SK-N-SH (cell line): Measurements from ENCODE around the gene TMX2. TPM values are rescaled to one million over a fixed set of nuclear protein-coding genes. Genes with fewer than 3 reads are reported as not detected.

Source experiments
- CTCF ChIA-PET: fragments of 300-600, 350-600 bp; formaldehyde crosslinking; extraction: SDS; loops from one replicate; lab custom pipeline; 2021; lab: Yijun Ruan, JAX
- POLR2A ChIA-PET: fragments of 350-600 bp; sonication (Branson Sonifier 250); formaldehyde crosslinking; extraction: SDS; loops from one replicate; lab custom pipeline; 2020; ENCODE audit warnings: antibody characterized with exemption, inconsistent platforms; lab: Yijun Ruan, JAX
- DNase-seq: peaks from one replicate; pipeline ENCODE4 v3.0.0; 2012
- H2AFZ ChIP-seq: fragments of 200-600 bp; sonication (generic); 2 replicates; pipeline ENCODE4 v1.8.1; 2016; ENCODE audit warnings: antibody characterized with exemption, mild to moderate bottlenecking, low read depth
- H3F3A ChIP-seq: fragments of 200-600 bp; sonication (generic); replicated peaks from 2 replicates; pipeline ENCODE3; 2016; ENCODE audit warnings: antibody characterized with exemption, mild to moderate bottlenecking; ENCODE audit not compliant: insufficient read depth
- H3K27ac ChIP-seq, 2 experiments: fragments of 200-500 bp in 1 of 2; fragments of 200-600 bp in 1 of 2; sonication (Bioruptor generic) in 1 of 2; sonication (generic), shearing (Covaris generic) in 1 of 2; 2 replicates each; pipeline versions ENCODE4 v1.5.1 to v1.6.1; 2014 to 2016; ENCODE audit warnings: low read depth in 2 of 2, inconsistent platforms in 1 of 2, low read length in 1 of 2, mild to moderate bottlenecking in 1 of 2, mixed read lengths in 1 of 2
- H3K27me3 ChIP-seq: fragments of 200-600 bp; sonication (generic), shearing (Covaris generic); 2 replicates; pipeline ENCODE4 v1.6.1; 2016; ENCODE audit warnings: mixed run types; ENCODE audit not compliant: insufficient read depth
- H3K36me3 ChIP-seq, 2 experiments: fragments of 200-500 bp in 1 of 2; fragments of 200-600 bp in 1 of 2; sonication (Bioruptor generic) in 1 of 2; sonication (generic) in 1 of 2; replicated peaks in 1 of 2; 2 replicates each; pipeline versions ENCODE3 to v1.5.1; 2014 to 2016; ENCODE audit warnings: low read length in 1 of 2, mild to moderate bottlenecking in 1 of 2; ENCODE audit not compliant: insufficient read depth in 2 of 2, control insufficient read depth in 1 of 2
- H3K4me1 ChIP-seq, 2 experiments: fragments of 200-500 bp in 1 of 2; fragments of 200-600 bp in 1 of 2; sonication (Bioruptor generic) in 1 of 2; sonication (generic), shearing (Covaris generic) in 1 of 2; 2 replicates each; pipeline versions ENCODE4 v1.5.1 to v1.6.1; 2014 to 2016; ENCODE audit warnings: low read depth in 1 of 2, low read length in 1 of 2, mixed run types in 1 of 2; ENCODE audit not compliant: insufficient read depth in 2 of 2, control insufficient read depth in 1 of 2
- H3K4me2 ChIP-seq: fragments of 200-600 bp; sonication (generic), shearing (Covaris generic); 2 replicates; pipeline ENCODE4 v1.6.1; 2017; ENCODE audit warnings: mixed run types
- H3K4me3 ChIP-seq, 2 experiments: fragments of 200-500 bp in 1 of 2; fragments of 200-600 bp in 1 of 2; sonication (Bioruptor generic) in 1 of 2; sonication (generic), shearing (Covaris generic) in 1 of 2; 2 replicates each; pipeline versions ENCODE4 v1.5.1 to v1.8.1; 2014 to 2016; ENCODE audit warnings: low read depth in 2 of 2, inconsistent platforms in 1 of 2, low read length in 1 of 2, mild to moderate bottlenecking in 1 of 2, mixed read lengths in 1 of 2, moderate library complexity in 1 of 2
- H3K79me2 ChIP-seq: fragments of 200-600 bp; sonication (generic); 2 replicates; pipeline ENCODE4 v1.8.1; 2017; ENCODE audit warnings: mild to moderate bottlenecking; ENCODE audit not compliant: insufficient read depth
- H3K9ac ChIP-seq: fragments of 200-600 bp; sonication (generic); 2 replicates; pipeline ENCODE4 v1.6.1; 2017; ENCODE audit warnings: mixed run types
- H3K9me2 ChIP-seq: fragments of 200-600 bp; sonication (generic); 2 replicates; pipeline ENCODE4 v1.6.1; 2017; ENCODE audit warnings: mixed run types
- H3K9me3 ChIP-seq: fragments of 200-600 bp; sonication (generic); 2 replicates; pipeline ENCODE4 v1.6.1; 2017; ENCODE audit warnings: mixed run types, mild to moderate bottlenecking, moderate library complexity
- H4K20me1 ChIP-seq: fragments of 200-600 bp; sonication (generic); 2 replicates; pipeline ENCODE4 v1.6.1; 2017; ENCODE audit warnings: mild to moderate bottlenecking, mixed run types; ENCODE audit not compliant: insufficient read depth
- FOXM1 ChIP-seq: IDR thresholded peaks from 2 replicates; pipeline ENCODE4 v1.4.0; 2012; ENCODE audit warnings: low read depth, mild to moderate bottlenecking
- GABPA ChIP-seq: IDR thresholded peaks from 2 replicates; pipeline ENCODE4 v1.4.0; 2012; ENCODE audit warnings: low read depth, mild to moderate bottlenecking
- GATA2 ChIP-seq: sonication (generic); formaldehyde crosslinking; IDR thresholded peaks from 2 replicates; pipeline ENCODE4 v1.5.0; 2020; ENCODE audit warnings: mild to moderate bottlenecking, missing genetic modification reagents
- JUND ChIP-seq: IDR thresholded peaks from 2 replicates; pipeline ENCODE4 v1.4.0; 2012
- MAX ChIP-seq: IDR thresholded peaks from 2 replicates; pipeline ENCODE4 v1.4.0; 2012; ENCODE audit warnings: low read depth
- RAD21 ChIP-seq: IDR thresholded peaks from 2 replicates; pipeline ENCODE4 v1.6.1; 2012; ENCODE audit warnings: mild to moderate bottlenecking, low read length
- RCOR1 ChIP-seq: fragments of 150-350 bp; IDR thresholded peaks from 2 replicates; pipeline ENCODE4 v1.6.1; 2017; ENCODE audit warnings: antibody characterized with exemption, low read length
- TAF1 ChIP-seq: IDR thresholded peaks from 2 replicates; pipeline ENCODE4 v1.6.1; 2012; ENCODE audit warnings: low read depth, mild to moderate bottlenecking, low read length, moderate library complexity, borderline replicate concordance
- TEAD4 ChIP-seq: IDR thresholded peaks from 2 replicates; pipeline ENCODE4 v1.4.0; 2012; ENCODE audit warnings: mild to moderate bottlenecking, borderline replicate concordance; ENCODE audit not compliant: insufficient read depth
- USF2 ChIP-seq: fragments of 150-350 bp; IDR thresholded peaks from 2 replicates; pipeline ENCODE4 v1.6.1; 2017; ENCODE audit warnings: antibody characterized with exemption, low read length, low read depth, borderline replicate concordance
- ZBTB33 ChIP-seq: IDR thresholded peaks from 2 replicates; pipeline ENCODE4 v1.4.0; 2012; ENCODE audit warnings: low read depth, borderline replicate concordance
- WGBS: methylation state at CpG from one replicate; pipeline ENCODE4 v1.1.6; 2017; ENCODE audit warnings: low lambda C conversion rate; 5-methylcytosine and 5-hydroxymethylcytosine counted together
- polyA plus RNA-seq, 3 experiments: library from polyadenylated mRNA; depleted of rRNA; stranded (reverse); fragments of >200 nt; gene quantifications; 2 replicates each; pipeline ENCODE4 v1.2.3, GENCODE V29; 2012
- TF ChIP-seq, protein P1 (sequence below): IDR thresholded peaks from 2 replicates; pipeline ENCODE4 v1.6.1; 2012; ENCODE audit warnings: mild to moderate bottlenecking, low read depth, low read length, moderate library complexity

The TMX2 gene
- polyA plus RNA-seq, 1 of the 3 experiments (the other 2 are of a cell fraction), result 88.6 TPM

GRCh38 chr11:57728829-57729228, 16.4 kb downstream of the TMX2 start:
- H3K9me2 ChIP-seq, result no peaks in the 10 kb centered on the region
- TF ChIP-seq MAX (no peak), RCOR1 (no peak), GATA2 (CRISPR knock-in tag) (no peak), RAD21 (no peak), TEAD4 (no peak)
- TF ChIP-seq, protein P1, sequence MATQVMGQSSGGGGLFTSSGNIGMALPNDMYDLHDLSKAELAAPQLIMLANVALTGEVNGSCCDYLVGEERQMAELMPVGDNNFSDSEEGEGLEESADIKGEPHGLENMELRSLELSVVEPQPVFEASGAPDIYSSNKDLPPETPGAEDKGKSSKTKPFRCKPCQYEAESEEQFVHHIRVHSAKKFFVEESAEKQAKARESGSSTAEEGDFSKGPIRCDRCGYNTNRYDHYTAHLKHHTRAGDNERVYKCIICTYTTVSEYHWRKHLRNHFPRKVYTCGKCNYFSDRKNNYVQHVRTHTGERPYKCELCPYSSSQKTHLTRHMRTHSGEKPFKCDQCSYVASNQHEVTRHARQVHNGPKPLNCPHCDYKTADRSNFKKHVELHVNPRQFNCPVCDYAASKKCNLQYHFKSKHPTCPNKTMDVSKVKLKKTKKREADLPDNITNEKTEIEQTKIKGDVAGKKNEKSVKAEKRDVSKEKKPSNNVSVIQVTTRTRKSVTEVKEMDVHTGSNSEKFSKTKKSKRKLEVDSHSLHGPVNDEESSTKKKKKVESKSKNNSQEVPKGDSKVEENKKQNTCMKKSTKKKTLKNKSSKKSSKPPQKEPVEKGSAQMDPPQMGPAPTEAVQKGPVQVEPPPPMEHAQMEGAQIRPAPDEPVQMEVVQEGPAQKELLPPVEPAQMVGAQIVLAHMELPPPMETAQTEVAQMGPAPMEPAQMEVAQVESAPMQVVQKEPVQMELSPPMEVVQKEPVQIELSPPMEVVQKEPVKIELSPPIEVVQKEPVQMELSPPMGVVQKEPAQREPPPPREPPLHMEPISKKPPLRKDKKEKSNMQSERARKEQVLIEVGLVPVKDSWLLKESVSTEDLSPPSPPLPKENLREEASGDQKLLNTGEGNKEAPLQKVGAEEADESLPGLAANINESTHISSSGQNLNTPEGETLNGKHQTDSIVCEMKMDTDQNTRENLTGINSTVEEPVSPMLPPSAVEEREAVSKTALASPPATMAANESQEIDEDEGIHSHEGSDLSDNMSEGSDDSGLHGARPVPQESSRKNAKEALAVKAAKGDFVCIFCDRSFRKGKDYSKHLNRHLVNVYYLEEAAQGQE, result no peak
- TF ChIP-seq, all 33 proteins: peak for 0
- no peak for DNase-seq

DNA sequence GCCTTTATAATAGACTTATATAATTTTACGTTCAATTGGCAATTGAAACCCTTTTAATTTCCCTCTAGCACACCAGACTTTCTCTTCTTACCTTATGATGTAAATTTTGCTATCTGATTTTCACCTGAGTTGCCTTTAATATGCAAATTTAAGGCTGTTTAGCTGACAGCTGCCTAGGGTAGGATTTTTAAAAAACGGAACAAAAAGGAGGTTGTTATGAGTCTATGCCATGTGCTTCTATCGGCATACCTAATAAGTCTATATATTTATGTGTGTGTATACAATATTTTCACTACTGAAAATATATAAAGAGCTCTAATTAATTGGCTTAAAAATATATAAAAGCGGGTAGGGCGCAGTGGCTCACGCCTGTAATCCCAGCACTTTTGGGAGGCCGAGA, 17.1 kb downstream of the TMX2 start:
- Histone ChIP-seq H2AFZ (no peak overlapping the region), H3K79me2 (peaks cover 95% of the 10 kb centered on the region), H3K9ac (no peak overlapping the region), H3K27me3 (no peaks in the 10 kb centered on the region), H3K27ac (no peak overlapping the region), H3K9me2 (no peaks in the 10 kb centered on the region), H3F3A (peaks cover 6% of the 10 kb centered on the region), H3K4me1 (no peaks in the 10 kb centered on the region), H3K9me3 (no peaks in the 10 kb centered on the region), H3K4me3 (no peak overlapping the region), H4K20me1 (0 out of 2 replicates have a peak, but pooled peaks cover 5% of the 10 kb centered on the region), H3K4me2 (no peak overlapping the region), H3K36me3 (peaks cover 4 to 5% of the 10 kb centered on the region in 2 experiments)
- no peak for DNase-seq
- POLR2A ChIA-PET, result interaction anchor here (1.0 kb wide), 1 partner anchor 12 kb away, joined by 5 read pairs; the partner anchor contains the start of gene SELENOH
- TF ChIP-seq FOXM1 (no peak), TAF1 (no peak), JUND (no peak), USF2 (no peak), ZBTB33 (no peak), GABPA (no peak)
- WGBS, result 97% methylated on average over 7 of the region's 7 CpGs
- CTCF ChIA-PET, result interaction anchor here (1.0 kb wide), 1 partner anchor 19 kb away, joined by 3 read pairs; no protein-coding TSS in a partner anchor

More at GRCh38 chr11:57728829-57729228, 16.4 kb downstream of the TMX2 start:
- no peaks in the 10 kb centered on the region for H3K4me1 ChIP-seq
- peaks cover 6% of the 10 kb centered on the region for H3F3A ChIP-seq
- no peak overlapping the region for H3K27ac ChIP-seq
- H3K36me3 ChIP-seq, result peaks cover 5 to 6% of the 10 kb centered on the region in 2 experiments
- POLR2A ChIA-PET, result no interaction called here
- no peak overlapping the region for H3K4me3 ChIP-seq
- no peak overlapping the region for H2AFZ ChIP-seq
- H3K9me3 ChIP-seq, result no peaks in the 10 kb centered on the region
- WGBS, result 83% methylated on average over 7 of the region's 7 CpGs
- H3K79me2 ChIP-seq, result peaks cover 95% of the 10 kb centered on the region
- no peak overlapping the region for H3K9ac ChIP-seq
- no peak overlapping the region for H3K4me2 ChIP-seq
- CTCF ChIA-PET, result interaction anchor here (1.5 kb wide), 1 partner anchor 72 kb away, joined by 5 read pairs; no protein-coding TSS in a partner anchor
- 0 out of 2 replicates have a peak, but pooled peaks cover 5% of the 10 kb centered on the region for H4K20me1 ChIP-seq
- no peaks in the 10 kb centered on the region for H3K27me3 ChIP-seq
